ENCODE measurements around the gene GFPT2. TPM values are rescaled to one million over a fixed set of nuclear protein-coding genes. Genes with fewer than 3 reads are reported as not detected.
A peak's percentile ranks its signal among the peaks of the same experiment; 100 is the strongest.

Gene GFPT2
- total RNA-seq, 1 donor from 2014 or later = 10.1 TPM

GRCh38 chr5:180271221-180271620 lies 81.9 kb downstream of the GFPT2 start:
- TF ChIP-seq CTCF (IDR thresholded peaks at IDR 0.05; ENCODE audit: unreplicated experiment) = no peak
- H3K4me3 Mint-ChIP-seq (ENCODE audit: unreplicated experiment) = no peak overlapping the region
- H3K4me1 Mint-ChIP-seq (ENCODE audit: unreplicated experiment) = no peaks in the 10 kb centered on the region
- H3K36me3 Mint-ChIP-seq (ENCODE audit: low read depth, unreplicated experiment) = peaks cover 57% of the 10 kb centered on the region
- no peaks in the 10 kb centered on the region for H3K27me3 Mint-ChIP-seq (ENCODE audit: unreplicated experiment)
- peaks cover 6% of the 10 kb centered on the region for H3K9me3 Mint-ChIP-seq (ENCODE audit: unreplicated experiment)
- no peak overlapping the region for H3K27ac Mint-ChIP-seq (ENCODE audit: unreplicated experiment)
- DNase-seq (ENCODE audit: low spot score) = no peak

DNA sequence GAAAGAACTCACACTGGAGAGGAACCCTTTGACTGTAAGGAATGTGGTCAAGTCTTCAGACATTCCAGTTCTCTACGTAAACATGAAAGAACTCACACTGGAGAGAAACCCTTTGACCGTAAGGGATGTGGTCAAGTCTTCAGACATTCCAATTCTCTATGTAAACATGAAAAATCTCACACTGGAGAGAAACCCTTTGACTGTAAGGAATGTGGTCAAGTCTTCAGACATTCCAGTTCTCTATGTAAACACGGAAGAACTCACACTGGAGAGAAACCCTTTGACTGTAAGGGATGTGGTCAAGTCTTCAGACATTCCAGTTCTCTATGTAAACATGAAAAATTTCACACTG lies 93.9 kb downstream of the GFPT2 start:
- peaks cover 96% of the 10 kb centered on the region for H3K36me3 Mint-ChIP-seq (ENCODE audit: low read depth, unreplicated experiment)
- TF ChIP-seq CTCF (IDR thresholded peaks at IDR 0.05; ENCODE audit: unreplicated experiment) = no peak
- H3K4me3 Mint-ChIP-seq (ENCODE audit: unreplicated experiment) = peak overlapping the region; percentile 73
- peaks cover 13% of the 10 kb centered on the region for H3K27me3 Mint-ChIP-seq (ENCODE audit: unreplicated experiment)
- H3K27ac Mint-ChIP-seq (ENCODE audit: unreplicated experiment) = no peak overlapping the region
- peaks cover 67% of the 10 kb centered on the region for H3K9me3 Mint-ChIP-seq (ENCODE audit: unreplicated experiment)
- H3K4me1 Mint-ChIP-seq (ENCODE audit: unreplicated experiment) = no peaks in the 10 kb centered on the region
- no peak for DNase-seq (ENCODE audit: low spot score)

- Mint-ChIP-seq H3K4me1 (ENCODE audit: unreplicated experiment) (no peaks in the 10 kb centered on the region), H3K27ac (ENCODE audit: unreplicated experiment) (no peak overlapping the region), H3K9me3 (ENCODE audit: unreplicated experiment) (peaks cover 49% of the 10 kb centered on the region), H3K27me3 (ENCODE audit: unreplicated experiment) (peaks cover 9% of the 10 kb centered on the region), H3K36me3 (ENCODE audit: low read depth, unreplicated experiment) (peaks cover 96% of the 10 kb centered on the region), H3K4me3 (ENCODE audit: unreplicated experiment) (peak overlapping the region; percentile 81)
- TF ChIP-seq CTCF (IDR thresholded peaks at IDR 0.05; ENCODE audit: unreplicated experiment) = no peak
- DNase-seq (ENCODE audit: low spot score) = no peak
These were observed 99.9 kb downstream of the GFPT2 start for GRCh38 chr5:180253036-180253824.

DNA sequence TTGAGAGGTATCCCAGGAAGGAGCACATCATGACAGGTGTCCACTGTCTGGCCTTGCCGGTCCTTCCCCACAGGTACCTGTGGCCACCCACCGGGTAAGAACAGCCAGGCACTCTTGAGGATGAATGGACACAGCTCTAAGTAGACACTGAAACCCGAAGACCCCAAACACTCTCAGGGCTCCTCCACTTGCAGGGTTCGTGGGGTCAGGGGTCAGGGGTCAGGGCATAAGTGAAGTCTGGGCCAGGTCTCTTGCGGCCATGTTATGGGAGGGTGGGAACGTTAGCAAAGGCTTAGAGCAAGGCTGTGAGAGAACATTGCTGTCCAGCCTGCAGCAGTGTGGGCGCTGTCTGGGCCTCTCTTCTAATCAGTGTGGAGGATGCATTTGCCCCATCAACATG lies 101.2 kb downstream of the GFPT2 start:
- no peak for DNase-seq (ENCODE audit: low spot score)
- peaks cover 38% of the 10 kb centered on the region for H3K9me3 Mint-ChIP-seq (ENCODE audit: unreplicated experiment)

More for the DNA sequence above, 101.2 kb downstream of the GFPT2 start:
- Mint-ChIP-seq H3K36me3 (ENCODE audit: low read depth, unreplicated experiment) (peaks cover 95% of the 10 kb centered on the region), H3K27ac (ENCODE audit: unreplicated experiment) (no peak overlapping the region), H3K4me3 (ENCODE audit: unreplicated experiment) (peak overlapping the region; percentile 80), H3K27me3 (ENCODE audit: unreplicated experiment) (peaks cover 9% of the 10 kb centered on the region), H3K4me1 (ENCODE audit: unreplicated experiment) (no peaks in the 10 kb centered on the region)
- no peak for TF ChIP-seq CTCF (IDR thresholded peaks at IDR 0.05; ENCODE audit: unreplicated experiment)

Data from endothelial cell (in vitro differentiated cells).